ENCODE results near the gene FBXW11.
A peak's percentile ranks its signal among the peaks of the same experiment; 100 is the strongest.
"Not testable (repeated sequence)": the region's sequence is repeated elsewhere in the genome, so short reads cannot be mapped to it uniquely, and the experiment has no call there.

The FBXW11 gene

GRCh38 chr5:171984748-171985419, 21.6 kb downstream of the FBXW11 start:
- TF ChIP-seq POLR2A (IDR thresholded peaks at IDR 0.05; ENCODE audit: low read length) (no peak), GATA1 (IDR thresholded peaks at IDR 0.05; ENCODE audit: low read depth, low read length) (no peak)
- no peak for DNase-seq

DNA sequence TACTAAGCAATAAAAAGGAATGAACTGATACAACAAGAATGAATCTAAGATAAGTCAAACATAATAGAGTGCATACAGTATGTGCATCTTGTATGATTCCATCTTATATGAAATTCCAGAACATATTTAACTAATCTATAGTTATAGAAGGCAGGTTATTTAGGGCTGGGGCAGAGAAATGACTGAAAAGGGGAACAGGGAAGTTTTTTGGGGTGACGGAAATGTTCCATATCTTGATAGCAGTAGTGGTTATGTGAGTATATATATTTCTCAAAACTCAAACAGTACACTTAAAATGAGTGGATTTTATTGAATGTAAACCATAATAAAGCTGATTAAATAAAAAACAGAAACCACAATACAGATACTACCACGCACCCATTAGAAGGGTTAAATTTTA, 24.6 kb downstream of the FBXW11 start:
- no peak for DNase-seq
- no peak for TF ChIP-seq GATA1 (IDR thresholded peaks at IDR 0.05; ENCODE audit: low read depth, low read length)
- TF ChIP-seq POLR2A (IDR thresholded peaks at IDR 0.05; ENCODE audit: low read length), result no peak

- DNase-seq, result no peak
- TF ChIP-seq GATA1 (IDR thresholded peaks at IDR 0.05; ENCODE audit: low read depth, low read length) (no peak), POLR2A (IDR thresholded peaks at IDR 0.05; ENCODE audit: low read length) (no peak)
Observed at GRCh38 chr5:171980792-171981191, 25.6 kb downstream of the FBXW11 start.

DNA sequence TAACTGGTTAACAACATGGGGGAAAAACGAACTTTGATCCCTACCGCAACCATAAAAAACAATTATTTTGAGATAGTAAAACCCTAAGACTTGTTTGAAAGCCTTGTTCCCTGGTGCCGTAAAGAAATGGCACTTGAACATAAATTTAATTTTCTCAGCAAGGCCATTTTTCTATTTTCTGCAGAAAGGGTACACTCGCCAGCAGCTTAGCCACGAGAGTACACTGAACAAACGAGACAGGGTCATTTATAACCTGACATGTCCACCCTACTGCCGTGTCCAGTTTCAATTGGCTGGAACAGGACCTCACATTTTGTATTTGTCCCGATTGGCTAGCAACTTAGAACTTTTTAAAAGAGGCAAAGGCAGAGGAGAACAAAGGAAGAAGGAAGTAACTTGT, 26.8 kb downstream of the FBXW11 start:
- no peak for TF ChIP-seq POLR2A (IDR thresholded peaks at IDR 0.05; ENCODE audit: low read length)
- TF ChIP-seq GATA1 (IDR thresholded peaks at IDR 0.05; ENCODE audit: low read depth, low read length), result no peak
- DNase-seq, result peak; percentile 5 to 24

DNA sequence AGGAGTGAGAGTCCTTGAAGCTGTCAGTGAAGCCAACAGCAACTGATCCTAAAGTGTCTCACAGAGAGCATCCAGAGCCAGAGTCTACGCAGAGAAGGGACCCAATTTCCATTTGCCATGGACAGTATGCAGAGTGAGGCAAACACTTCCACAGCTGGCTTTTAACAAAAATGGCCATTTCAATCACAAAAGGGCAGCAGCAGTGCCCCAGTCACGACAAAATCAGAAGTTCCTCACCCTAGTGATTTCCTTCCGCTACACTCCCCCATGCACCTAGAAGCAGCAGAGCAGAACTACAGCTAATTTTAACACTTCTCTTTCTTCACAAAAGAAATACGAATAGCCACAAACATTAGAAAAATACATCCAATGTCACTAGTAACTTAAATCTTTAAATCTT, 27.9 kb downstream of the FBXW11 start:
- TF ChIP-seq POLR2A (IDR thresholded peaks at IDR 0.05; ENCODE audit: low read length) (no peak), GATA1 (IDR thresholded peaks at IDR 0.05; ENCODE audit: low read depth, low read length) (no peak)
- no peak for DNase-seq

DNA sequence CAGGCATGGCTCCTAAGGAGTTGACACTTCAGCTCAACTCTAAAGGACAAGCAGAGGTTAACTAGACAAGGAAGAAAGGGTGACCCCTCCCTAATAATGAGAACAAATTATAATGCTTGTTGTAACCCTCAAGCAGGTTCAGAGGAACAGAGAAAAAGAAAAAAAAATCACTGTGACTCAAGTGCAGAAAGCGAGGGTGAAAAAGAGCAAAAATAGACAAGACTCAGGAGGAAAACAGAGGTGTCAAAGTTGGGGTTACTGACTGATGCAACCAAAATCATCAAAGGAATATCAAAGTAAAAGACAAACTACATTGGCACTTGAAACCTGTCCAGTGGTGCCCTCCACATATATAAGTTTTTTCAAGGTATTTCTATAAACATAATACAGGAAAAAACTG, 28.4 kb downstream of the FBXW11 start:
- no peak for DNase-seq

GRCh38 chr5:171977244-171977950, 29.0 kb downstream of the FBXW11 start:
- DNase-seq, result not testable (repeated sequence)

More for the DNA sequence above, 28.4 kb downstream of the FBXW11 start:
- TF ChIP-seq GATA1 (IDR thresholded peaks at IDR 0.05; ENCODE audit: low read depth, low read length), result no peak
- TF ChIP-seq POLR2A (IDR thresholded peaks at IDR 0.05; ENCODE audit: low read length), result no peak

DNA sequence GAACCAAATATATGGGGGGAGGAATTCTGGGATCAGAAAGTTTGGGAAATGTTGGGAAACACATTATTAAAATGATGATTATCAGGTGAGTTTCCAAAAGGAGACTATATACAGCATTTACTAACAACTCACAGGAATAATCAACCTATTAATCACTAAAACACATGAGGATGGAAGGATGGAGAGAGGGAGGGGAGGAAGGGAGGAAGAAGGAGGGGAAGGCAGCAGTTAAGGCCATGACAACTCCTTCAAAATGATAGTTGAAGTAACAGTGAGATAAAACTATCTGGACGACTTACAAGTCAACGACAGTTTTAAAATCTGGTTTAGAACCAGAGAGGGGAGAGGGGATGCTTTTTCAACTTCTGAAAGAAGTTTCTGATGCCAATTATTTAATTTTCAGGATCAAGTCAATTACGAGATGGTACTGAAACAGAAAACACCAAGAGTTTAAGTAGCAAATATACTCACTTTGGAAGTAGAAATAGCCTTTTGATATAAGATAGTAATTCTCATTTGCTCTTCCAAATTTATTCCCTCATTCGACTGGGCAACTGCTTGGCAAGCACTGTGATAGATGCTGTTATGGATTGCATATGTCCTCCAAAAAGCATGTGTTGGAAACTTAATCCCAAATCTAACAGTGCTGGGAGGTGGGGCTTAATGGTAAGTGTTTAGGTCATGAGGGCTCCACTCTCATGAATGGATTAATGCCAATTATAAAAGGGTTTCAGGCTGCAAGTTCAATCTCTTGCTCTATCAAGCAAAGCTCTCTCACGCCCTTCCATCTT, 30.4 kb downstream of the FBXW11 start:
- DNase-seq, result no peak
- TF ChIP-seq POLR2A (IDR thresholded peaks at IDR 0.05; ENCODE audit: low read length) (no peak), GATA1 (IDR thresholded peaks at IDR 0.05; ENCODE audit: low read depth, low read length) (no peak)

GRCh38 chr5:171975262-171975876, 31.1 kb downstream of the FBXW11 start:
- DNase-seq, result no peak
- TF ChIP-seq POLR2A (IDR thresholded peaks at IDR 0.05; ENCODE audit: low read length) (no peak), GATA1 (IDR thresholded peaks at IDR 0.05; ENCODE audit: low read depth, low read length) (no peak)

GRCh38 chr5:171970826-171971225, 35.6 kb downstream of the FBXW11 start:
- no peak for TF ChIP-seq GATA1 (IDR thresholded peaks at IDR 0.05; ENCODE audit: low read depth, low read length)
- no peak for TF ChIP-seq POLR2A (IDR thresholded peaks at IDR 0.05; ENCODE audit: low read length)
- no peak for DNase-seq

DNA sequence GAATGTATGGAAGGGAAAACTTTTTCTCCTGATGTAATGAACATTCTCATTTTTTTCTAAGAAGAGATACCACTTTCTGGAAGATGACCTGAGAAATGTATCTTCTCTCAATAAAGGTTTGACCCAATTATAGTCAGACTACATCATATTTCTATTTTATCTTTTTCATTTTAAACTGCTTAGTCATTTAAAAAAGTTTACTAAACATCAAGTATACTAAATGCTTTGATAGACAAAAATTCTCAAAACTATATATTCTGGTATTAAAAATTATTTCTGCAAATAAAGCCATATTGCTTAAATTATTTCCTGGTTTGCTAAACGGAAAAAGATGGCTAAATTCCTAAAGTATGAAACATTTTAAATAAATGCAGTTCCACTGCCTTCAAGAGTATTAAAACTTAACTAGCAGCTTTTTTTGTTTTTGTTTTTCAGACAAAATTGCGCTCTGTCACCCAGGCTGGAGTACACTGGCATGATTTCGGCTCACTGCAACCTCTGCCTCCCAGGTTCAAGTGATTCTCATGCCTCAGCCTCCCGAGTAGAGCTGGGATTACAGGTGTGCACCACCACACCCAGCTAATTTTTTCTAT, 37.1 kb downstream of the FBXW11 start:
- TF ChIP-seq POLR2A (IDR thresholded peaks at IDR 0.05; ENCODE audit: low read length) (no peak), GATA1 (IDR thresholded peaks at IDR 0.05; ENCODE audit: low read depth, low read length) (no peak)
- DNase-seq, result no peak

GRCh38 chr5:171968531-171968930, 37.9 kb downstream of the FBXW11 start:
- DNase-seq, result no peak
- TF ChIP-seq GATA1 (IDR thresholded peaks at IDR 0.05; ENCODE audit: low read depth, low read length) (no peak), POLR2A (IDR thresholded peaks at IDR 0.05; ENCODE audit: low read length) (no peak)

- peak in 1 of 2 experiments; percentile 9 for DNase-seq
- TF ChIP-seq GATA1 (IDR thresholded peaks at IDR 0.05; ENCODE audit: low read depth, low read length), result no peak
Observed at GRCh38 chr5:171966964-171967363, 39.5 kb downstream of the FBXW11 start.

DNA sequence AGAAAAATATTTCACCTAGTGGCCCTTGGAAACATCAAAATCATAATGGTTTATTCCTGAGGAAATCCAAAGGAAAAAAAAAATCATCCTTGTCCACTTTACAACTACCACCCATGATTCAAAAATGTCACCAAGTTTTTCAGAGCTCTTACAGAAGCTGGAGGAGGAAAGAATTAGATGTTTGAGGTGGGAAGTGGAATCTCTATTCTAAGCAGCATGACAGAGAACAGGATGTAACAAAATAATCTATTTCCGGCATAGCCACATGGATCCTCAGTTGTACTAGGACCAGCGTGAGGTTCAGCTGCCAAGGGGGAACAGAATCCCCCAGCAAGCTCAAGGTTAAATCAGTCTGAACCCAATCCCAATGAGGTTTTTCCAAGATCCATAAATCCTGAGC, 40.2 kb downstream of the FBXW11 start:
- TF ChIP-seq GATA1 (IDR thresholded peaks at IDR 0.05; ENCODE audit: low read depth, low read length) (no peak), POLR2A (IDR thresholded peaks at IDR 0.05; ENCODE audit: low read length) (no peak)
- no peak for DNase-seq

Measured in erythroblast (primary cell).